ENCODE results near the gene CLEC16A.

GRCh38 chr16:11090232-11090631 is 145.9 kb downstream of the CLEC16A start:
- TF ChIP-seq TEAD4 (IDR thresholded peaks at IDR 0.05) (no peak), NFIC (IDR thresholded peaks at IDR 0.05) (no peak), FOXM1 (IDR thresholded peaks at IDR 0.05; ENCODE audit: borderline replicate concordance, low read depth) (no peak)
